Endothelial cell of umbilical vein (primary cell): ENCODE data around the gene PDCD6IP. TPM values are rescaled to one million over a fixed set of nuclear protein-coding genes. Genes with fewer than 3 reads are reported as not detected.

Experiments used
- BruUV-seq: library from RNA; stranded (reverse); fragments of 400-500 nt; replicated peaks from 2 replicates; lab custom pipeline; 2021; lab: Mats Ljungman, UMichigan
- CTCF ChIA-PET: fragments of 300-600, 350-600 bp; sonication (Branson Sonifier 250); formaldehyde crosslinking; loops from one replicate; lab custom pipeline; 2021; ENCODE audit warnings: antibody characterized with exemption, inconsistent platforms; lab: Charles Lee
- POLR2A ChIA-PET: fragments of 300-600, 350-600 bp; sonication (Branson Sonifier 250); formaldehyde crosslinking; loops from one replicate; lab custom pipeline; 2021; ENCODE audit warnings: antibody characterized with exemption, inconsistent platforms; lab: Charles Lee
- DNase-seq: peaks from one replicate; pipeline ENCODE4 v3.0.0-alpha.2; 2011; ENCODE audit warnings: low read depth, low spot score
- FAIRE-seq: peaks from 2 replicates; lab custom pipeline; 2011; peaks lifted over from hg19 to GRCh38; lab: Jason Lieb, UNC
- H2AFZ ChIP-seq: 2 replicates; pipeline ENCODE4 v1.6.0; 2012; ENCODE audit warnings: low read depth, low read length, control low read depth, inconsistent platforms
- H3K27ac ChIP-seq: 2 replicates; pipeline ENCODE4 v1.5.1; 2011; ENCODE audit warnings: low read depth, mild to moderate bottlenecking, control low read depth, low read length, moderate library complexity; ENCODE audit not compliant: insufficient read depth
- H3K27me3 ChIP-seq, 2 experiments: 2 replicates each; pipeline versions ENCODE4 v1.6.0 to v1.6.1; 2011; ENCODE audit warnings: low read length in 2 of 2, mixed read lengths in 1 of 2; ENCODE audit not compliant: control insufficient read depth in 2 of 2, insufficient read depth in 2 of 2
- H3K36me3 ChIP-seq, 2 experiments: 2 replicates in 1 of 2; 3 replicates in 1 of 2; pipeline ENCODE4 v1.5.1; 2011; ENCODE audit warnings: low read length in 2 of 2, mild to moderate bottlenecking in 1 of 2, moderate library complexity in 1 of 2; ENCODE audit not compliant: control insufficient read depth in 2 of 2, insufficient read depth in 2 of 2; ENCODE audit errors: extremely low read depth in 1 of 2
- H3K4me1 ChIP-seq: 3 replicates; pipeline ENCODE4 v1.5.1; 2011; ENCODE audit warnings: mild to moderate bottlenecking, low read length; ENCODE audit not compliant: control insufficient read depth, insufficient read depth; ENCODE audit errors: extremely low read depth
- H3K4me2 ChIP-seq: 2 replicates; pipeline ENCODE4 v1.6.1; 2011; ENCODE audit warnings: low read length, control low read depth, mixed read lengths; ENCODE audit not compliant: insufficient read depth
- H3K4me3 ChIP-seq, 3 experiments: fragments of 200-600 bp in 1 of 3; sonication (generic), shearing (Covaris generic) in 1 of 3; replicated peaks in 1 of 3; 2 replicates each; pipeline ENCODE4 v1.5.1; 2011 to 2016; ENCODE audit warnings: control low read depth in 3 of 3, low read length in 3 of 3, mild to moderate bottlenecking in 2 of 3, inconsistent platforms in 1 of 3, low read depth in 1 of 3, moderate library complexity in 1 of 3; ENCODE audit not compliant: insufficient read depth in 1 of 3
- H3K79me2 ChIP-seq: 2 replicates; pipeline ENCODE4 v1.6.0; 2012; ENCODE audit warnings: low read length, inconsistent platforms; ENCODE audit not compliant: control insufficient read depth, insufficient read depth
- H3K9ac ChIP-seq: replicated peaks from 2 replicates; pipeline ENCODE3; 2011; ENCODE audit warnings: low read length, control low read depth; ENCODE audit not compliant: insufficient read depth; ENCODE audit errors: extremely low read depth
- H3K9me1 ChIP-seq: replicated peaks from 3 replicates; pipeline ENCODE4 v1.6.0; 2011; ENCODE audit warnings: mild to moderate bottlenecking, low read length; ENCODE audit not compliant: control insufficient read depth, insufficient read depth; ENCODE audit errors: extremely low read depth
- H3K9me3 ChIP-seq: replicated peaks from 2 replicates; pipeline ENCODE4 v1.5.1; 2012; ENCODE audit warnings: low read length, inconsistent platforms; ENCODE audit not compliant: control insufficient read depth, insufficient read depth
- H4K20me1 ChIP-seq: replicated peaks from 2 replicates; pipeline ENCODE3; 2011; ENCODE audit warnings: mild to moderate bottlenecking, low read length; ENCODE audit not compliant: control insufficient read depth, insufficient read depth; ENCODE audit errors: extremely low read depth
- CTCF ChIP-seq, 2 donors: IDR thresholded peaks; 1 replicate in 1 of 2; 2 replicates in 1 of 2; pipeline ENCODE4 v1.5.1; 2011; ENCODE audit warnings: low read length in 2 of 2, mild to moderate bottlenecking in 2 of 2, moderate library complexity in 2 of 2, control low read depth in 1 of 2, inconsistent platforms in 1 of 2, low read depth in 1 of 2; ENCODE audit not compliant: insufficient read depth in 1 of 2; ENCODE audit errors: extremely low read depth in 1 of 2
- EZH2 ChIP-seq: IDR thresholded peaks from 2 replicates; pipeline ENCODE4 v1.6.1; 2012; ENCODE audit warnings: borderline replicate concordance, low read depth, mild to moderate bottlenecking, moderate library complexity, low read length, inconsistent platforms; ENCODE audit not compliant: severe bottlenecking
- FOS ChIP-seq: IDR thresholded peaks from 2 replicates; pipeline ENCODE4 v1.6.1; 2011; ENCODE audit warnings: mild to moderate bottlenecking, low read length, moderate library complexity, borderline replicate concordance; ENCODE audit not compliant: insufficient read depth
- GATA2 ChIP-seq: IDR thresholded peaks from 2 replicates; pipeline ENCODE4 v1.7.0; 2011; ENCODE audit warnings: low read depth, mild to moderate bottlenecking, moderate library complexity, mixed read lengths, low read length; ENCODE audit not compliant: insufficient read length, insufficient read depth
- JUN ChIP-seq: IDR thresholded peaks from 2 replicates; pipeline ENCODE4 v1.6.1; 2011; ENCODE audit warnings: borderline replicate concordance, low read depth; ENCODE audit not compliant: insufficient read length, insufficient read depth
- MAX ChIP-seq: IDR thresholded peaks from 2 replicates; pipeline ENCODE4 v1.6.1; 2011; ENCODE audit not compliant: insufficient read depth, insufficient read length
- MYC ChIP-seq: IDR thresholded peaks from one replicate; pipeline ENCODE4 v1.6.1; 2011; ENCODE audit warnings: mild to moderate bottlenecking, low read depth, low read length
- POLR2A ChIP-seq: IDR thresholded peaks from 2 replicates; pipeline ENCODE4 v1.6.1; 2012; ENCODE audit warnings: low read depth, mild to moderate bottlenecking, control low read depth, low read length
- POLR2AphosphoS5 ChIP-seq: IDR thresholded peaks from 2 replicates; pipeline ENCODE4 v1.6.1; 2012; ENCODE audit warnings: low read depth, mild to moderate bottlenecking, control low read depth, low read length, moderate library complexity; ENCODE audit not compliant: insufficient read depth
- dilution Hi-C: fragments of 300-500 bp; cut with MboI; formaldehyde crosslinking; loops from one replicate; pipeline ENCODE4 v1.15.0; 2019; ENCODE audit warnings: low sequenced_read_pairs; ENCODE audit not compliant: extremely low pct_ligation_motif_present
- intact Hi-C: fragments of 100-400 bp; cut with micrococcal nuclease; formaldehyde crosslinking; loops from one replicate; pipeline ENCODE4 v1.10.0; 2022
- polyA plus RNA-seq, 4 experiments: library from polyadenylated mRNA; depleted of rRNA in 3 of 4; stranded (reverse) in 3 of 4; unstranded in 1 of 4; fragments of >200 nt; gene quantifications; 2 replicates each; pipeline versions ENCODE4 v1.2.1 to v1.2.3, GENCODE V29; 2011 to 2012; ENCODE audit warnings: missing spikeins in 1 of 4
- total RNA-seq: library from RNA; stranded (reverse); gene quantifications from 2 replicates; pipeline ENCODE4 v1.2.3, GENCODE V29; 2021

Gene PDCD6IP
- total and polyA plus RNA-seq, 2 donors (not counting 3 experiments of a cell fraction or from before 2014, with no cell fraction given), result 106 to 265 TPM

- H3K36me3 ChIP-seq, result peaks cover 0 to 5% of the 10 kb centered on the region in 2 experiments
- H3K9ac ChIP-seq, result no peak overlapping the region
- no peak overlapping the region for H2AFZ ChIP-seq
- ChIA-PET POLR2A (no interaction called here), CTCF (no interaction called here)
- intact Hi-C loops, result no loop called here
- no peaks in the 10 kb centered on the region for H3K9me3 ChIP-seq
- FAIRE-seq (no peak), DNase-seq (no peak)
- peaks cover 43% of the 10 kb centered on the region for H3K4me1 ChIP-seq
- no peak overlapping the region for H3K4me3 ChIP-seq
- dilution Hi-C loops, result no loop called here
- H4K20me1 ChIP-seq, result peaks cover 7% of the 10 kb centered on the region
- H3K27ac ChIP-seq, result no peak overlapping the region
- peaks cover 2% of the 10 kb centered on the region for H3K9me1 ChIP-seq
- H3K27me3 ChIP-seq, result no peaks in the 10 kb centered on the region
- peaks cover 97% of the 10 kb centered on the region for H3K79me2 ChIP-seq
- BruUV-seq, result no TSS peak
- no peak overlapping the region for H3K4me2 ChIP-seq
- TF ChIP-seq FOS (peak; percentile 22), POLR2A (no peak), MYC (no peak)
Measured at GRCh38 chr3:33808559-33808958, 10.1 kb downstream of the PDCD6IP start.

- H3K4me1 ChIP-seq, result peaks cover 43% of the 10 kb centered on the region
- ChIA-PET POLR2A (no interaction called here), CTCF (no interaction called here)
- H3K9ac ChIP-seq, result no peak overlapping the region
- H3K27ac ChIP-seq, result no peak overlapping the region
- TF ChIP-seq EZH2 (no peak), MAX (no peak), CTCF (IDR thresholded peaks at IDR 0.05; ENCODE audit: extremely low read depth in 1 of 2, insufficient read depth in 1 of 2, low read depth in 1 of 2, low read length in 2 of 2) (no peak), JUN (no peak), POLR2A (no peak), FOS (no peak), POLR2AphosphoS5 (no peak), GATA2 (no peak), MYC (no peak)
- H3K4me2 ChIP-seq, result no peak overlapping the region
- no peak overlapping the region for H3K4me3 ChIP-seq
- H3K9me3 ChIP-seq, result no peaks in the 10 kb centered on the region
- no TSS peak for BruUV-seq
- no peaks in the 10 kb centered on the region for H3K27me3 ChIP-seq
- peaks cover 0 to 5% of the 10 kb centered on the region in 2 experiments for H3K36me3 ChIP-seq
- peaks cover 7% of the 10 kb centered on the region for H4K20me1 ChIP-seq
- H3K9me1 ChIP-seq, result peaks cover 2% of the 10 kb centered on the region
- DNase-seq (no peak), FAIRE-seq (no peak)
- intact Hi-C loops (no loop called here), dilution Hi-C loops (no loop called here)
- peaks cover 91% of the 10 kb centered on the region for H3K79me2 ChIP-seq
- H2AFZ ChIP-seq, result no peak overlapping the region
Measured at GRCh38 chr3:33810545-33810944, 12.1 kb downstream of the PDCD6IP start.
